Measurements from ENCODE around the gene MIEF2. TPM values are rescaled to one million over a fixed set of nuclear protein-coding genes. Genes with fewer than 3 reads are reported as not detected.
"Not testable (repeated sequence)": the region's sequence is repeated elsewhere in the genome, so short reads cannot be mapped to it uniquely, and the experiment has no call there.

Gene MIEF2
- total RNA-seq, 1 donor from 2014 or later = 12.2 TPM

- no peak overlapping the region for H3K4me3 Mint-ChIP-seq
- peaks cover 9% of the 10 kb centered on the region for H3K36me3 Mint-ChIP-seq (ENCODE audit: low read depth)
- no peak for DNase-seq (ENCODE audit: low read depth, low spot score)
- H3K27ac Mint-ChIP-seq (ENCODE audit: unreplicated experiment) = no peak overlapping the region
- H3K4me1 Mint-ChIP-seq = no peaks in the 10 kb centered on the region
- no peaks in the 10 kb centered on the region for H3K9me3 Mint-ChIP-seq
- no peak for TF ChIP-seq CTCF (conservative IDR thresholded peaks at IDR 0.05)
- no peaks in the 10 kb centered on the region for H3K27me3 Mint-ChIP-seq (ENCODE audit: low read depth)
These were observed 21.3 kb downstream of the MIEF2 start for GRCh38 chr17:18281788-18282187.

- Mint-ChIP-seq H3K4me1 (no peaks in the 10 kb centered on the region), H3K9me3 (no peaks in the 10 kb centered on the region), H3K4me3 (no peak overlapping the region), H3K27ac (ENCODE audit: unreplicated experiment) (no peak overlapping the region), H3K36me3 (ENCODE audit: low read depth) (peaks cover 12% of the 10 kb centered on the region), H3K27me3 (ENCODE audit: low read depth) (no peaks in the 10 kb centered on the region)
- no peak for TF ChIP-seq CTCF (conservative IDR thresholded peaks at IDR 0.05)
- DNase-seq (ENCODE audit: low read depth, low spot score) = no peak
These were observed 24.8 kb downstream of the MIEF2 start for GRCh38 chr17:18285296-18285695.

- H3K27ac Mint-ChIP-seq (ENCODE audit: unreplicated experiment) = no peak overlapping the region
These were observed 31.5 kb downstream of the MIEF2 start for GRCh38 chr17:18291718-18292540.

GRCh38 chr17:18298061-18298460 lies 37.6 kb downstream of the MIEF2 start:
- not testable (repeated sequence) for H3K27me3 Mint-ChIP-seq (ENCODE audit: low read depth); H3K4me3 Mint-ChIP-seq; H3K4me1 Mint-ChIP-seq; H3K9me3 Mint-ChIP-seq; H3K27ac Mint-ChIP-seq (ENCODE audit: unreplicated experiment); DNase-seq (ENCODE audit: low read depth, low spot score)
- peaks cover 21% of the 10 kb centered on the region for H3K36me3 Mint-ChIP-seq (ENCODE audit: low read depth)

More at GRCh38 chr17:18291718-18292540, 31.5 kb downstream of the MIEF2 start:
- H3K36me3 Mint-ChIP-seq (ENCODE audit: low read depth) = peaks cover 19% of the 10 kb centered on the region
- H3K9me3 Mint-ChIP-seq = no peaks in the 10 kb centered on the region
- DNase-seq (ENCODE audit: low read depth, low spot score) = no peak
- no peak for TF ChIP-seq CTCF (conservative IDR thresholded peaks at IDR 0.05)
- H3K4me3 Mint-ChIP-seq = no peak overlapping the region
- H3K4me1 Mint-ChIP-seq = no peaks in the 10 kb centered on the region
- no peaks in the 10 kb centered on the region for H3K27me3 Mint-ChIP-seq (ENCODE audit: low read depth)

GRCh38 chr17:18300725-18301480 lies 40.4 kb downstream of the MIEF2 start:
- Mint-ChIP-seq H3K27me3 (ENCODE audit: low read depth) (no peaks in the 10 kb centered on the region), H3K4me1 (no peaks in the 10 kb centered on the region), H3K27ac (ENCODE audit: unreplicated experiment) (no peak overlapping the region), H3K36me3 (ENCODE audit: low read depth) (peaks cover 19% of the 10 kb centered on the region), H3K4me3 (no peak overlapping the region), H3K9me3 (no peaks in the 10 kb centered on the region)
- no peak for DNase-seq (ENCODE audit: low read depth, low spot score)
- no peak for TF ChIP-seq CTCF (conservative IDR thresholded peaks at IDR 0.05)

- not testable (repeated sequence) for H3K4me1 Mint-ChIP-seq; H3K27ac Mint-ChIP-seq (ENCODE audit: unreplicated experiment); H3K27me3 Mint-ChIP-seq (ENCODE audit: low read depth); DNase-seq (ENCODE audit: low read depth, low spot score); H3K9me3 Mint-ChIP-seq; H3K4me3 Mint-ChIP-seq
- H3K36me3 Mint-ChIP-seq (ENCODE audit: low read depth) = peaks cover 16% of the 10 kb centered on the region
These were observed 42.7 kb downstream of the MIEF2 start for GRCh38 chr17:18303206-18303605.
